HEK293T (cell line): ENCODE data around the gene SMC6.

Source experiments
- ARNT ChIP-seq: fragments of 450-650 bp; IDR thresholded peaks from 2 replicates; pipeline ENCODE4 v1.6.1; 2017; ENCODE audit warnings: mild to moderate bottlenecking
- BHLHE40 ChIP-seq: fragments of 450-650 bp; IDR thresholded peaks from 2 replicates; pipeline ENCODE4 v1.6.1; 2016; ENCODE audit warnings: mild to moderate bottlenecking, moderate library complexity, borderline replicate concordance
- ELF4 ChIP-seq: fragments of 450-650 bp; IDR thresholded peaks from 2 replicates; pipeline ENCODE4 v1.6.1; 2017; ENCODE audit warnings: antibody characterized with exemption
- FOXK2 ChIP-seq: fragments of 450-650 bp; IDR thresholded peaks from 2 replicates; pipeline ENCODE4 v1.6.1; 2016; ENCODE audit warnings: mild to moderate bottlenecking
- FOXM1 ChIP-seq: fragments of 450-650 bp; IDR thresholded peaks from 2 replicates; pipeline ENCODE4 v1.6.1; 2017; ENCODE audit warnings: mild to moderate bottlenecking, borderline replicate concordance
- L3MBTL2 ChIP-seq: fragments of 450-650 bp; conservative IDR thresholded peaks from 2 replicates; pipeline ENCODE4 v1.6.1; 2016; ENCODE audit warnings: mild to moderate bottlenecking
- PKNOX1 ChIP-seq: fragments of 450-650 bp; IDR thresholded peaks from 2 replicates; pipeline ENCODE4 v1.6.1; 2016
- SP1 ChIP-seq: fragments of 450-650 bp; IDR thresholded peaks from 2 replicates; pipeline ENCODE4 v1.6.1; 2017
- SUZ12 ChIP-seq: fragments of 450-650 bp; IDR thresholded peaks from 2 replicates; pipeline ENCODE4 v1.6.1; 2016; ENCODE audit warnings: mild to moderate bottlenecking
- ZNF384 ChIP-seq: fragments of 450-650 bp; IDR thresholded peaks from 2 replicates; pipeline ENCODE4 v1.6.1; 2016

- TF ChIP-seq FOXM1 (no peak), ARNT (no peak), ZNF384 (no peak), L3MBTL2 (no peak), SUZ12 (no peak), BHLHE40 (no peak), PKNOX1 (no peak), ELF4 (no peak), SP1 (no peak), FOXK2 (no peak)
Measured at GRCh38 chr2:17680119-17680518, 73.5 kb downstream of the SMC6 start.
